CD4-positive, alpha-beta T cell treated with Interferon alpha-2 for 1 hour (primary cell): Measurements from ENCODE around the gene PEBP1.
"Not testable (repeated sequence)": the region's sequence is repeated elsewhere in the genome, so short reads cannot be mapped to it uniquely, and the experiment has no call there.

Experiments
- DNase-seq, 2 donors: peaks; one replicate each; pipeline ENCODE4 v3.0.0-alpha.2; 2020 to 2022

Gene PEBP1

GRCh38 chr12:118135788-118136558 is at the start of gene PEBP1:
PEBP1 (plus strand) TSS chr12:118136124; CDS start chr12:118136210, 86 bp downstream.
- peak; percentile 87 to 92 for DNase-seq

DNA sequence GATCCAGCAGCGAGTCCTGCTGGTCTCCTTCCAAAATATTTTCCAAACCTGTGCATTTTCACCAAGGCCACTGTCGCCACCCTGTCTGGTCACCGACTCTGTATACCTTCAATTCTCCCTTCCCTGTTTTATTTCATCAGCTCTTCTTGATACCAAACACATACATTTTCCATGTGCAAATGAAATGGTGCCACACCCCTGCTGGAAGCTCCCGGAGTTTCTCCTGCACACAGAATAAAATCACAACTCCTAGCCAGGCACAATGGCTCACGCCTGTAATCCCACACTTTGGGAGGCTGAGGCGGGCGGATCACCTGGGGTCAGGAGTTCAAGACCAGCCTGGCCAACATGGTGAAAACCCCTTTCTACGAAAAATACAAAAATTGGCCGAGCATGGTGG is 46.1 kb upstream of the PEBP1 start:
- DNase-seq: no peak

DNA sequence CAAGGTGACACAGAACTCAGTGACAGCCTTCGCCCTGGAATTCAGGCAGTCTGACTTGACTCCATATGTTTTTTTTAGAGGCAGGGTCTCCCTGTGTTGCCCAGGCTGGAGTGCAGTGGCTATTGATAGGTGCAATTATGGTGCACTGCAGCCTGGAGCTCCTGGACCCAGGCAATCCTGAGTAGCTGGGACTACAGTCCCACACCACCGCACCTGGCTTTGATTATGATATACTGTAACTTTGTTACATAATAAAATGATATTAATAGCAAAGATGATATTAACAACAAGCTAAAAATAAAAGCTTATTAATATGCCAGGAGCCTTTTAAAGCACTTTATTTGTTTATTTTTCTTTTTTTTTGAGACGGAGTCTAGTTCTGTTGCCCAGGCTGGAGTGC is 41.9 kb upstream of the PEBP1 start:
- no peak for DNase-seq

DNA sequence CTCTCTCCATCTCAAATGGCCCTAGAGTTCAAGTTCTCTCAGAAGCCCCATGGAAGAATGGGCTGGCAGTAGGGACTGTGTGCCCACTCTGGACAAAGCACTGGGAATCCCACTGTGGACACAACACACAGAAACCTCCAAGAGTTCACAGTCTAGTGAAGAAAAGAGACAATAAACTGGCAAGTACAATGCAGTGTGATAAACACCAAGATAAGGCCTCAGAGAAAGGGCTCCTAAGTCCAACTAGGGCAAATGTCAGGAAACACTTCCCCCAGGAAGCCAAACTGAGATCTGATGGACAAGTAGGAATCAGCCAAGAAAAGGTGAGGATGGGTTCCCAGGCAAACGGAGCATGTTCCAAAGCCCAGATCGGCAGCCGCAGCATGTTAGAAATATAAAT is 37.5 kb upstream of the PEBP1 start:
- DNase-seq: no peak

DNA sequence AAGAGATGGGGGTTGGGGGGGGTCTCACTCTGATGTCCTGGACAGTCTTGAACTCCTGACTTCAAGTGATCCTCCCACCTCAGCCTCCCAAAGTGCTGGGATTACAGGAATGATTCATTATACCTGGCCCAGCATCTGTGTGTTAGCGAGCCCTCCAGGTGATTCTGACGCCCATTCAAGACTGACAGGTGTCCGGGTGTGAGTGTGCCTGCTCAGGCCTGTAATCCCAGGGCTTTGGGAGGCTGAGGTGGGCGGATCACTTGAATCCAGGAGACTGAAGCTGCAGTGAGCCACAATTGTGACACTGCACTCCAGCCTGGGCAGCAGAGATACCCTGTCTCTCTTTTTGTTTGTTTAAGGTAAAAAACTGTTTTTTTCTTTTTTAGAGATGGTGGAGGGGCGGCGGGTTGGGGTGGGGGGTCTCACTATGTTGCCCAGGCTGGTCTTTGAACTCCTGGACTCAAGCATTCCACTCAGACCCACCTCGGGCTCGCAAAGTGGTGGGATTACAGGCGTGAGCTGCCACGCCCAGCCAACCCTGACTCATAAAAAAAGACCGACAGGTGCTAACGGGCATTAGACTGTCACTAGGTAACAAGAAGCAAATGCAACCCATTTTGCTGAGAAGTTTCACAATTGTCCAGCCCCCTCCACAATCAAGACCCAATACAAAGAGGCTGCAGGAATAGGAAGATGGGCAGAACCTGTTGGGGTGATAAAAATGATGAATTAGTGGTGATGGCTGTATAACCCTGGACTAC is 36.8 kb upstream of the PEBP1 start:
- DNase-seq: no peak

- no peak for DNase-seq
Observed at GRCh38 chr12:118101051-118101450, 34.9 kb upstream of the PEBP1 start.

DNA sequence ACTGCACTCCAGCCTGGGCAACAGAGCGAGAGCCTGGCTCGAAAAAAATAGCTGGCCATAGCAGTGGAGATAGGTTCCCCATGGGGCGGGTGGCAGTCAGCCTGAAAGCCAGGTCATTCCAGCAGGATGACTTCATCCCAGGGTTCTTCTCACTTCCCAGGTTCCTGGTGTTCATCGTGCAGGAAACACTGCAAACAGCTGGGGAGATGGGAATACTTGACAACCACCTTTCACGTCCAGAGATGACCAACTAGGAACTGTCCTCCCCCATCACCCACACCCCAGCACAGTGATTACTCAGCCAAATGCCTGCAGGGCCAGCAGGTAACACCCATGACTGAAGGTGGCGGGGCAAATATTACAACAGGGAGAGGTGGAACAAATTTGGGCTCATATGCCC is 33.9 kb upstream of the PEBP1 start:
- DNase-seq: no peak

DNA sequence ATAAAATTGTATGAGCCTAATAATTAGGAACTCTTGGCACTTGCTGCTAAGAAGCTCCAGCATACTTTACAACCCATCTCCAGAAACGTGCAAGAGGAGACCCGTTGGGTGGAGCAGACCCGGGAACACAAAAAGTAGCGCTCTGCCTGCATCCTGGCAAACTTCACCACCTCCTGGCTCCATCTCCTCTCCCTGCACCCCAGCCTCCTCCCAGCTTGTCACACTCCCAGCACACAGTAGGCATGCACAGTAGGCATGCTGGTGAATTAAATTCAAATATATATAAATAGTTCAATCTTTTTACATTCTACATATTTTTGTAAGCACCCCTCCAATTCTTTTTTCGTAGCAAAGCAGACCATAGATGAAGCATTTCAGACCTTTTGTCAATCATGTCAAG is 33.3 kb upstream of the PEBP1 start:
- no peak for DNase-seq

GRCh38 chr12:118103201-118103600 is 32.7 kb upstream of the PEBP1 start:
- DNase-seq: no peak

GRCh38 chr12:118103601-118104382 is 32.1 kb upstream of the PEBP1 start, which contains the start of gene VSIG10:
VSIG10 (minus strand) TSS chr12:118104011; CDS start chr12:118103671, 340 bp downstream.
- DNase-seq: peak in 1 of 2 donors; percentile 1

DNA sequence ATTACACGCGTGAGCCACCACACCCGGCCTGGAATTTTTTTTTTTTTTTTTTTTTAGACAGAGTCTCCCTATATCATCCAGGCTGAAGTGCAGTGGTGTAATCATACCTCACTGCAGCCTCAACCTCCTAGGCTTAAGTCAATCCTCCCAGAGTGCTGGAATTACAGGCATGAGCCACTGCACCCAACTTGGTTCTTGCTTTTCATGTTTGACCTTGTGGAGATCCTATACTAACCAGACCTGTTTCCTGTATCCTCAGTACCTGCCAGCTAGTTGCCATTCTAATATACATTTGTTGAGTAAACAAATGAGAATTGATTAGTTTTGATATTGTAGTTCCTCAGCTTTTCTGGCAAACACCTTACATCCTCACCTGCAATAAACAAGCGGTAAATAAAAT is 28.9 kb upstream of the PEBP1 start:
- DNase-seq: no peak

DNA sequence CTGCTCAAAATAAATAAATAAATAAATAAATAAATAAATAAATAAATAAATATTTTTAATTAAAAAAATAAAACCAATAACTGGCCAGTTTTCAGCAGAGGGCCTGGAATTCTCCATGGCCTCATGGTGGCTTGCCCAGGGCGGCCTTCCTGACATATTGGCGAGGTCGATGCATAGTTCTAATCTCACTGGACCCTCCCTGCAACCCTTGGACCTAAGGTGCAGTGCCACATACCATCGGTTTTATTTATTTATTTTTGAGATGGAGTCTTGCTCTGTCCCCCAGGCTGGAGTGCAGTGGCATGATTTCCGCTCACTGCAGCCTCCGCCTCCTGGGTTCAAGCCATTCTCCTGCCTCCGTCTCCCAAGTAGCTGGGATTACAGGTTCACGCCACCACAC is 28.2 kb upstream of the PEBP1 start:
- DNase-seq: no peak

DNA sequence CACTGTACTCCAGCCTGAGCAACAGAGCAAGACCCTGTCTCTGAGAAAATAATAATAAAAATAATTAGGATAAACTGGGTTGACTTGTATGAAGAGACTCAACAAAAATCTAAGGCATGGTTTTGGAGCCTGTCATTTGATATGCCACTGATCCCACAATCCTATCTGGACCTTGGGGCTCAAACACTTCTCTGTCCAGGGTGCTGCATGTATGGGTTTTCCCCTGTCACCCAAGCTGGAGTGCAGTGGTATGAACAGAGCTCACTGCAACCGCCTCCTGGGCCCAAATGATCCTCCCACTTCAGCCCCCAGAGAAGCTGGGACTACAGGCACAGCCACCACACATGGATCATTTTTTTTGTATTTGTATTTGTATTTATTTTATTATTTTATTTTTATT is 26.8 kb upstream of the PEBP1 start:
- no peak for DNase-seq

DNA sequence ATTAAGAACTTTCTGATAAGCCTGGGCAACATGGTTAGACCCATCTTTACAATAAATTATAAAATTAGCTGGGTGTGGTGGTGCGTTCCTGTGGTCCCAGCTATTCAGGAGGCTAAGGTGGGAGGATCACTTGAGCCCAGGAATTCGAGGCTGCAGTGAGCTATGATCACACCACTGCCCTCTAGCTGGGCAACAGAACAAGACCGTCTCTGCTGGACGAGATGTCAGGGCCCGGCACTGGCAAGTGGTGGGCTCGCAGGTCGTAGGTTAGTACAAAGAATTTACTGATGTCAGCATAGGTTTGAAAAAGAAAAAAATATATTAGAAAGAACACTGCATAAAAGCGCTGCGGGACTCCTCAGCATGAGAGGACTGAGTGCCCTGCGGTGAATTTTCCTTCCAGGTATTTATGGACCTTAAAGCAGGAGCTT is 16.5 kb upstream of the PEBP1 start:
- no peak for DNase-seq

GRCh38 chr12:118120579-118121363 is 15.2 kb upstream of the PEBP1 start:
- peak; percentile 50 to 72 for DNase-seq

DNA sequence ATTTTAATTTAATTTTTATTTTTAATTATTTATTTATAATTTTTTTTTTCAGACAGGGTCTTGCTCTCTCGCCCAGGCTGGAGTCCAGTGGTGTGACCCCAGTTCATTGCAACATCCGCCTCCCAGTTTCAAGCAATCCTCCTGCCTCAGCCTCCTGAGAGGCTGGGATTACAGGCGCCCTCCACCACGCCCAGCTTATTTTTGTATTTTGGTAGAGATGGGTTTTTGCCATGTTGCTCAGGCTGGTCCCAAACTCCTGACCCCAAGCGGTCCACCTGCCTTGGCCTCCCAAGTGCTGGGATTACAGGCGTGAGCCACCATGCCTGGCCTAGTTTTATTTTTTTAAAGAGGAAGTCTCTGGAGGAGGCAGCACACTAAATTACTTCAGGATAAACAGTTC is 13.7 kb upstream of the PEBP1 start:
- DNase-seq: no peak

DNA sequence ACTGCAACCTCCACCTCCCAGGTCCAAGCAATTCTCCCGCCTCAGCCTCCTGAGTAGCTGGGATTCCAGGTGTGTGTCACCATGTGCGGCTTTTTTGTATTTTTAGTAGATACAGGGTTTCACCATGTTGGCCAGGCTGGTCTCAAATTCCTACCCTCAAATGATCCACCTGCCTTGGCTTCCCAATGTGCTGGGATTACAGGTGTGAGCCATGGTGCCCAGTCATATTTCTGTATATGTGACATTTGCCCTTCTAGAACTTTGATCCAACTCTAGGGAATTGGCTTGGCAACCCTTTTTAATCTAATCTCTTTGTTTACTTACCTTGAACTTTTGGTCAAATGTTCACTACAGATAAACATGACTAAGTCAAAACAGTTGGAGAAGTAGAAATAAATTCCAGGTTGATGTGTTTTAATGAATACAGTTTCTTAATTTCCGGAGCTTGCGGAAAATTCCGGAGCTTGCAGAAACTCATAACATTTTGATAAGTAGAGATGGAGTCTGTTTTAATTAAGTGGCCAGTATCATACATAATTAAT is 11.5 kb upstream of the PEBP1 start:
- DNase-seq: no peak

- DNase-seq: no peak
Observed at GRCh38 chr12:118125743-118126118, 10.2 kb upstream of the PEBP1 start.

GRCh38 chr12:118126119-118126757 is 9.7 kb upstream of the PEBP1 start:
- DNase-seq: no peak

- DNase-seq: no peak
Observed at GRCh38 chr12:118127867-118128266, 8.1 kb upstream of the PEBP1 start.

DNA sequence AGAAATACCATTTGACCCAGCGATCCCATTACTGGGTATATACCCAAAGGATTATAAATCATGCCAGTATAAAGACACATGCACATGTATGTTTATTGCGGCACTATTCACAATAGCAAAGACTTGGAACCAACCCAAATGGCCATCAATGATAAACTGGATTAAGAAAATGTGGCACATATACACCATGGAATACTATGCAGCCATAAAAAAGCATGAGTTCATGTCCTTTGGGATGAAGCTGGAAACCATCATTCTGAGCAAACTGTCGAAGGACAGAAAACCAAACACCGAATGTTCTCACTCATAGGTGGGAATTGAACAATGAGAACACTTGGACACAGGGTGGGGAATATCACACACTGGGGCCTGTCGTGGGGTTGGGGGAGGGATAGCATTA is 6.5 kb upstream of the PEBP1 start:
- DNase-seq: not testable (repeated sequence)

GRCh38 chr12:118136559-118137003 is 657 bp downstream of the PEBP1 start:
- DNase-seq: peak; percentile 9 to 26
